NT2/D1 (cell line): Measurements from ENCODE around the gene LUC7L.
"Not testable (repeated sequence)": the region's sequence is repeated elsewhere in the genome, so short reads cannot be mapped to it uniquely, and the experiment has no call there.

Experiments
- SUZ12 ChIP-seq: IDR thresholded peaks from 2 replicates; pipeline ENCODE4 v1.6.1; 2011; ENCODE audit not compliant: insufficient read length, insufficient read depth; ENCODE audit errors: extremely low read depth
- YY1 ChIP-seq: IDR thresholded peaks from 2 replicates; pipeline ENCODE4 v1.6.1; 2011; ENCODE audit not compliant: insufficient read length, insufficient read depth
- ZNF274 ChIP-seq: IDR thresholded peaks from 2 replicates; pipeline ENCODE4 v1.6.1; 2011; ENCODE audit warnings: mild to moderate bottlenecking, low read depth, low read length

DNA sequence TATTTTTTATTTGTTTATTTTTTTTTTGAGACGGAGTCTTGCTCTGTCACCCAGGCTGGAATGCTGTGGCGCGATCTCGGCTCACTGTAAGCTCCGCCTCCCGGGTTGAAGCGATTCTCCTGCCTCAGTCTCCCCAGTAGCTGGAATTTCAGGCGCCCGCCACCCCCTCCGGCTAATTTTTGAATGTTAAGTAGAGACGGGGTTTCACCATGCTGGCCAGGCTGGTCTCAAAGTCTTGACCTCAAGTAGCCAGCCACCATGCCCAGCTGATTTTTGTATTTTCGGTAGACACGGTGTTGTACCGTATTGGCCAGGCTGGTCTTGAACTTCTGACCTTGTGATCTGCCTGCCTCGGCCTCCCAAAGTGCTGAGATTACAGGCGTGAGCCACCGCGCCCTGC lies 1.1 kb upstream of the LUC7L start:
- TF ChIP-seq ZNF274, YY1, SUZ12: not testable (repeated sequence)
